Right lung (tissue), 5 donors: Measurements from ENCODE around the gene RPS6KA3. TPM values are rescaled to one million over a fixed set of nuclear protein-coding genes. Genes with fewer than 3 reads are reported as not detected.

Experiments used
- DNase-seq, 2 donors: peaks; one replicate each; pipeline ENCODE4 v3.0.0-alpha.2; 2013
- polyA plus RNA-seq, 5 donors: library from polyadenylated mRNA; unstranded; fragments of 120-200 nt; gene quantifications; one replicate each; pipeline versions ENCODE4 v1.2.1 to v1.2.3, GENCODE V29; 2013; ENCODE audit warnings: inconsistent platforms in 1 of 5, low replicate concordance in 1 of 5; ENCODE audit not compliant: insufficient read length in 5 of 5, insufficient read depth in 1 of 5

RPS6KA3 gene
- polyA plus RNA-seq, 5 donors, result 26.4 to 51.0 (median 45.7) TPM

DNA sequence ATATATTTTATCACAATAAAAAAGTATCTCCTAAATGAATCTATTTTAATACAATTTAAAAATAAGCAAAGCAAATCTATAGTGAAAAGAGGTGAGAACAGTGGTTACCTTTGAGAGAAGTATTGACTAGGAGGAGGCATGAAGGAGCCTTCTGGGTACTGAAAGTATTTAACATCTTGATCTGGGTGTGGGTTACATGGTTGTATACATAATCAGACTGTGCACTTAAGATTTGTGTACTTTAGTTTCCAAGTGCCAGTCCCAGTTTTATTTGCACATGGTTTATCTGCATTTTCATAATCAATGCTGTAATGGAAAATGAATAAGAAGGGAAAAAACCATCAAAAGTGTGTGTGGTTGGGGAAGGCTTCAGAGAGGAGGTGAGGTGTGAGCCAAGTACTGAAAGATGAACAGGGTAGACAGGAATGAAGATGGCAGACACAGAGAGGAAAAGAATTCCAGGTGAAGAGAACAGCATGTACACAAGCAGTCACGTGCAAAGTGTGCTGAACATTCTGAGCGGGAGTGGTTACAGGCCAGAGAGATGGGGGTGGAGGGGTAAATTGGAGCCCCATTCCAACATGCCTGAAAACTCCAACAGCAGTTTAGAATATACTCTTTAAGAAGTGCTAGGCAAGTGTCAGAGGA is 164.7 kb downstream of the RPS6KA3 start:
- DNase-seq, result no peak

Other genes starting within 250 kb of the RPS6KA3 start
- gene MAP7D2, start 150.0 kb downstream of the RPS6KA3 start, polyA plus RNA-seq, result under 1 TPM; 0.28 to 0.38 (median 0.33) TPM
- 100 to 1,000 TPM; 105 to 127 (median 111) TPM for gene EIF1AX, start 125.1 kb downstream of the RPS6KA3 start, polyA plus RNA-seq